T1000 (cell line): Measurements from ENCODE around the gene FHAD1.
A peak's percentile ranks its signal among the peaks of the same experiment; 100 is the strongest.

Experiments used
- DNase-seq: peaks from one replicate; lab custom pipeline; 2025; ENCODE audit warnings: mixed read lengths; lab: John Stamatoyannopoulos, UW

The FHAD1 gene

GRCh38 chr1:15246960-15247614, at the start of gene FHAD1:
Gene FHAD1, plus strand, starts transcription at chr1:15247223. Its CDS starts 4,562 bp downstream, at chr1:15251785.
- DNase-seq, result peak; percentile 50

- DNase-seq, result no peak
Observed at GRCh38 chr1:15197591-15198447, 49.2 kb upstream of the FHAD1 start.

- no peak for DNase-seq
Observed at GRCh38 chr1:15198684-15199083, 48.3 kb upstream of the FHAD1 start.

GRCh38 chr1:15201221-15201620, 45.8 kb upstream of the FHAD1 start:
- DNase-seq, result no peak

GRCh38 chr1:15201849-15202551, 45.0 kb upstream of the FHAD1 start:
- DNase-seq, result no peak

- DNase-seq, result no peak
Observed at GRCh38 chr1:15204931-15205330, 42.1 kb upstream of the FHAD1 start.

- DNase-seq, result no peak
Observed at GRCh38 chr1:15205586-15206346, 41.3 kb upstream of the FHAD1 start.

- DNase-seq, result no peak
Observed at GRCh38 chr1:15206418-15207030, 40.5 kb upstream of the FHAD1 start.

- no peak for DNase-seq
Observed at GRCh38 chr1:15207031-15207828, 39.8 kb upstream of the FHAD1 start.

GRCh38 chr1:15207829-15208429, 39.1 kb upstream of the FHAD1 start:
- no peak for DNase-seq

GRCh38 chr1:15210651-15211375, 36.2 kb upstream of the FHAD1 start:
- no peak for DNase-seq

- no peak for DNase-seq
Observed at GRCh38 chr1:15211424-15211823, 35.6 kb upstream of the FHAD1 start.

- no peak for DNase-seq
Observed at GRCh38 chr1:15212216-15212953, 34.6 kb upstream of the FHAD1 start.

GRCh38 chr1:15212954-15213291, 34.1 kb upstream of the FHAD1 start:
- no peak for DNase-seq

GRCh38 chr1:15213341-15213821, 33.6 kb upstream of the FHAD1 start:
- DNase-seq, result no peak

GRCh38 chr1:15214527-15214926, 32.5 kb upstream of the FHAD1 start:
- DNase-seq, result no peak

GRCh38 chr1:15215116-15215515, 31.9 kb upstream of the FHAD1 start:
- DNase-seq, result no peak

GRCh38 chr1:15217654-15218053, 29.4 kb upstream of the FHAD1 start:
- no peak for DNase-seq
